Breast epithelium (tissue), 3 donors: ENCODE data around the gene PHACTR1.

ENCODE experiments used
- CTCF ChIP-seq, 3 donors: fragments of 450-650 bp; IDR thresholded peaks; one replicate each; pipeline ENCODE4 v1.5.1; 2016 to 2017; ENCODE audit warnings: antibody characterized with exemption in 3 of 3, mild to moderate bottlenecking in 3 of 3, moderate library complexity in 3 of 3
- POLR2A ChIP-seq: fragments of 450-650 bp; IDR thresholded peaks from one replicate; pipeline ENCODE4 v1.6.1; 2016; ENCODE audit warnings: antibody characterized with exemption, mild to moderate bottlenecking, moderate library complexity
- POLR2AphosphoS5 ChIP-seq, 3 donors: sonication (generic); formaldehyde crosslinking; IDR thresholded peaks; one replicate each; pipeline ENCODE4 v1.6.1; 2017; ENCODE audit warnings: antibody characterized with exemption in 3 of 3

GRCh38 chr6:12798326-12798725 is 81.8 kb downstream of the PHACTR1 start:
- no peak for TF ChIP-seq POLR2A
- no peak for TF ChIP-seq CTCF (IDR thresholded peaks at IDR 0.05)
- no peak for TF ChIP-seq POLR2AphosphoS5 (IDR thresholded peaks at IDR 0.05)
